ENCODE results near the gene PAX8. TPM values are rescaled to one million over a fixed set of nuclear protein-coding genes. Genes with fewer than 3 reads are reported as not detected.

The PAX8 gene
- total and polyA plus RNA-seq, 10 of the 15 experiments (the other 5 are each of a cell fraction or from before 2014, with no cell fraction given), result 0.16 to 2.5 (median 0.97) TPM

DNA sequence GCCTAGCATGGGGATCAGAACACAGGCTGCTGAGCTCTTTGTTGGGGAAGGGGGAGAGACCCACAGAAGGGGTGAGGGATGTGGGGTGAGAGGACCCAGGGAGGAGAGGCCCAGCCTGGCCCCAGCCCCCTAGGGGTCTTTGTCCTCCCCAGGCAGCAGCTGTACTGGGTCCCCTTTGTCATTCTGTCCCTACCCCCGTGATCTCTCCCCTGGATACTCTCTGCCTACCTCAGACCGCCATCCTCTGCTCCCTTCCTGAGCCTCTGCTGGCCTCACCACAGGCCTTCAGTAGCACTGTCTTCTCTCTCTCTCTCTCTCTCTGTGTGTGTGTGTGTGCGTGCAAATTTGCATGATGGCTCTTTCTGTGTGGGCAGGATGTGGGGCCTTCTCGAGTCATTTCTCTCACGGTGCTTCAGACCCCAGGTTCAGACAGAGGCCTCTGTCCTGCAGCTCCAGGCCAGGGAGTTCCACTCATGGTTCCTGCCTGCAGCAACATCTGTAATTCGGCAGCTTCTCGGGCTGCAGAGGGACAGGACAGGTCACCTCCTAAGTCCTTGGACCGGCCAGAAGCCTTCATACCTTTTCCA lies 103.6 kb downstream of the PAX8 start:
- Histone ChIP-seq H3K79me2 (ENCODE audit: control insufficient read depth, insufficient read depth, low read length) (peaks cover 66% of the 10 kb centered on the region), H3K4me2 (ENCODE audit: control insufficient read depth, insufficient read depth) (peak overlapping the region; percentile 86), H2AFZ (ENCODE audit: control insufficient read depth, low read depth, low read length) (no peak overlapping the region), H3K27me3 (replicated peaks in 1 of 2; ENCODE audit: control insufficient read depth in 2 of 2, insufficient read depth in 2 of 2, low read length in 1 of 2) (no peaks in the 10 kb centered on the region), H3K9ac (ENCODE audit: control insufficient read depth, insufficient read depth, low read length) (peak overlapping the region; percentile 97), H3K27ac (ENCODE audit: control insufficient read depth, insufficient read depth) (peak overlapping the region; percentile 96), H3K9me3 (replicated peaks; ENCODE audit: control insufficient read depth, insufficient read depth, low read length) (no peaks in the 10 kb centered on the region; the same call in 1 of the 3 replicates), H3K4me1 (ENCODE audit: control insufficient read depth, insufficient read depth, low read length) (peaks cover 38% of the 10 kb centered on the region), H3K4me3 (peak overlapping the region; percentile 95), H3K36me3 (ENCODE audit: control insufficient read depth in 2 of 2, insufficient read depth in 2 of 2, low read length in 1 of 2) (peaks cover 3 to 11% of the 10 kb centered on the region in 2 experiments), H4K20me1 (ENCODE audit: control insufficient read depth, insufficient read depth) (peaks cover 20% of the 10 kb centered on the region; the same call in 1 of the 2 replicates)
- ChIA-PET SMC1A (ENCODE audit: uncharacterized antibody, unreplicated experiment) (interaction anchor here (0.9 to 4.2 kb wide), 17 partner anchors 8 to 265 kb away, joined by 3 to 52 read pairs (median 4); no protein-coding TSS in a partner anchor), CTCF (interaction anchor here (0.8 to 13.8 kb wide), 24 partner anchors 8 to 215 kb away, joined by 3 to 195 read pairs (median 4); no protein-coding TSS in a partner anchor), RAD21 (ENCODE audit: unreplicated experiment) (interaction anchor here (0.8 to 3.8 kb wide), 11 partner anchors 9 to 214 kb away, joined by 3 to 75 read pairs (median 7); no protein-coding TSS in a partner anchor), POLR2A (interaction anchor here (0.6 to 2.0 kb wide), 8 partner anchors 9 to 60 kb away, joined by 3 to 11 read pairs (median 4); no protein-coding TSS in a partner anchor)
- intact Hi-C loops (cut with micrococcal nuclease; ENCODE audit: unreplicated experiment), result loop anchor here (1.0 kb wide), 1 partner anchor 37 kb away; no protein-coding TSS in a partner anchor
- in situ Hi-C loops (cut with MboI), result no loop called here
- WGBS (ENCODE audit: insufficient coverage, insufficient replicate concordance, low lambda C conversion rate, missing lambda C conversion rate), result 1% methylated on average over 8 of the region's 8 CpGs
- no TSS peak for BruUV-seq (replicated peaks)
- ATAC-seq (peak; percentile 77), FAIRE-seq (peak; percentile 85), DNase-seq (ENCODE audit: low read depth, low spot score) (peak; percentile 87)
- peak; percentile 84 for TF ChIP-seq SP1 (IDR thresholded peaks at IDR 0.05; ENCODE audit: low read depth, low read length)
- no peak for TF ChIP-seq CEBPB (IDR thresholded peaks at IDR 0.05; ENCODE audit: borderline replicate concordance in 1 of 2, low read depth in 2 of 2, low read length in 2 of 2)
- TF ChIP-seq GABPA (IDR thresholded peaks at IDR 0.05; ENCODE audit: low read depth), result peak; percentile 60; the same call in 1 of the 2 replicates
- TF ChIP-seq, protein P1, sequence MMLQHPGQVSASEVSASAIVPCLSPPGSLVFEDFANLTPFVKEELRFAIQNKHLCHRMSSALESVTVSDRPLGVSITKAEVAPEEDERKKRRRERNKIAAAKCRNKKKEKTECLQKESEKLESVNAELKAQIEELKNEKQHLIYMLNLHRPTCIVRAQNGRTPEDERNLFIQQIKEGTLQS (IDR thresholded peaks at IDR 0.05; ENCODE audit: borderline replicate concordance, extremely low read depth, low read depth, low read length), result no peak
- TF ChIP-seq, protein P2, sequence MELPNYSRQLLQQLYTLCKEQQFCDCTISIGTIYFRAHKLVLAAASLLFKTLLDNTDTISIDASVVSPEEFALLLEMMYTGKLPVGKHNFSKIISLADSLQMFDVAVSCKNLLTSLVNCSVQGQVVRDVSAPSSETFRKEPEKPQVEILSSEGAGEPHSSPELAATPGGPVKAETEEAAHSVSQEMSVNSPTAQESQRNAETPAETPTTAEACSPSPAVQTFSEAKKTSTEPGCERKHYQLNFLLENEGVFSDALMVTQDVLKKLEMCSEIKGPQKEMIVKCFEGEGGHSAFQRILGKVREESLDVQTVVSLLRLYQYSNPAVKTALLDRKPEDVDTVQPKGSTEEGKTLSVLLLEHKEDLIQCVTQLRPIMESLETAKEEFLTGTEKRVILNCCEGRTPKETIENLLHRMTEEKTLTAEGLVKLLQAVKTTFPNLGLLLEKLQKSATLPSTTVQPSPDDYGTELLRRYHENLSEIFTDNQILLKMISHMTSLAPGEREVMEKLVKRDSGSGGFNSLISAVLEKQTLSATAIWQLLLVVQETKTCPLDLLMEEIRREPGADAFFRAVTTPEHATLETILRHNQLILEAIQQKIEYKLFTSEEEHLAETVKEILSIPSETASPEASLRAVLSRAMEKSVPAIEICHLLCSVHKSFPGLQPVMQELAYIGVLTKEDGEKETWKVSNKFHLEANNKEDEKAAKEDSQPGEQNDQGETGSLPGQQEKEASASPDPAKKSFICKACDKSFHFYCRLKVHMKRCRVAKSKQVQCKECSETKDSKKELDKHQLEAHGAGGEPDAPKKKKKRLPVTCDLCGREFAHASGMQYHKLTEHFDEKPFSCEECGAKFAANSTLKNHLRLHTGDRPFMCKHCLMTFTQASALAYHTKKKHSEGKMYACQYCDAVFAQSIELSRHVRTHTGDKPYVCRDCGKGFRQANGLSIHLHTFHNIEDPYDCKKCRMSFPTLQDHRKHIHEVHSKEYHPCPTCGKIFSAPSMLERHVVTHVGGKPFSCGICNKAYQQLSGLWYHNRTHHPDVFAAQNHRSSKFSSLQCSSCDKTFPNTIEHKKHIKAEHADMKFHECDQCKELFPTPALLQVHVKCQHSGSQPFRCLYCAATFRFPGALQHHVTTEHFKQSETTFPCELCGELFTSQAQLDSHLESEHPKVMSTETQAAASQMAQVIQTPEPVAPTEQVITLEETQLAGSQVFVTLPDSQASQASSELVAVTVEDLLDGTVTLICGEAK (IDR thresholded peaks at IDR 0.05; ENCODE audit: borderline replicate concordance), result no peak
- no peak for TF ChIP-seq STAT3 (IDR thresholded peaks at IDR 0.05; ENCODE audit: low read depth, low read length)
- TF ChIP-seq, protein P3, sequence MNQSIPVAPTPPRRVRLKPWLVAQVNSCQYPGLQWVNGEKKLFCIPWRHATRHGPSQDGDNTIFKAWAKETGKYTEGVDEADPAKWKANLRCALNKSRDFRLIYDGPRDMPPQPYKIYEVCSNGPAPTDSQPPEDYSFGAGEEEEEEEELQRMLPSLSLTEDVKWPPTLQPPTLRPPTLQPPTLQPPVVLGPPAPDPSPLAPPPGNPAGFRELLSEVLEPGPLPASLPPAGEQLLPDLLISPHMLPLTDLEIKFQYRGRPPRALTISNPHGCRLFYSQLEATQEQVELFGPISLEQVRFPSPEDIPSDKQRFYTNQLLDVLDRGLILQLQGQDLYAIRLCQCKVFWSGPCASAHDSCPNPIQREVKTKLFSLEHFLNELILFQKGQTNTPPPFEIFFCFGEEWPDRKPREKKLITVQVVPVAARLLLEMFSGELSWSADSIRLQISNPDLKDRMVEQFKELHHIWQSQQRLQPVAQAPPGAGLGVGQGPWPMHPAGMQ (IDR thresholded peaks at IDR 0.05; ENCODE audit: borderline replicate concordance), result peak; percentile 47; the same call in 1 of the 2 replicates
- TF ChIP-seq, protein P4, sequence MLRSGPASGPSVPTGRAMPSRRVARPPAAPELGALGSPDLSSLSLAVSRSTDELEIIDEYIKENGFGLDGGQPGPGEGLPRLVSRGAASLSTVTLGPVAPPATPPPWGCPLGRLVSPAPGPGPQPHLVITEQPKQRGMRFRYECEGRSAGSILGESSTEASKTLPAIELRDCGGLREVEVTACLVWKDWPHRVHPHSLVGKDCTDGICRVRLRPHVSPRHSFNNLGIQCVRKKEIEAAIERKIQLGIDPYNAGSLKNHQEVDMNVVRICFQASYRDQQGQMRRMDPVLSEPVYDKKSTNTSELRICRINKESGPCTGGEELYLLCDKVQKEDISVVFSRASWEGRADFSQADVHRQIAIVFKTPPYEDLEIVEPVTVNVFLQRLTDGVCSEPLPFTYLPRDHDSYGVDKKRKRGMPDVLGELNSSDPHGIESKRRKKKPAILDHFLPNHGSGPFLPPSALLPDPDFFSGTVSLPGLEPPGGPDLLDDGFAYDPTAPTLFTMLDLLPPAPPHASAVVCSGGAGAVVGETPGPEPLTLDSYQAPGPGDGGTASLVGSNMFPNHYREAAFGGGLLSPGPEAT (IDR thresholded peaks at IDR 0.05; ENCODE audit: low read depth), result peak; percentile 80
- TF ChIP-seq CREM (IDR thresholded peaks at IDR 0.05; ENCODE audit: low read depth), result peak; percentile 91
- TF ChIP-seq, protein P5, sequence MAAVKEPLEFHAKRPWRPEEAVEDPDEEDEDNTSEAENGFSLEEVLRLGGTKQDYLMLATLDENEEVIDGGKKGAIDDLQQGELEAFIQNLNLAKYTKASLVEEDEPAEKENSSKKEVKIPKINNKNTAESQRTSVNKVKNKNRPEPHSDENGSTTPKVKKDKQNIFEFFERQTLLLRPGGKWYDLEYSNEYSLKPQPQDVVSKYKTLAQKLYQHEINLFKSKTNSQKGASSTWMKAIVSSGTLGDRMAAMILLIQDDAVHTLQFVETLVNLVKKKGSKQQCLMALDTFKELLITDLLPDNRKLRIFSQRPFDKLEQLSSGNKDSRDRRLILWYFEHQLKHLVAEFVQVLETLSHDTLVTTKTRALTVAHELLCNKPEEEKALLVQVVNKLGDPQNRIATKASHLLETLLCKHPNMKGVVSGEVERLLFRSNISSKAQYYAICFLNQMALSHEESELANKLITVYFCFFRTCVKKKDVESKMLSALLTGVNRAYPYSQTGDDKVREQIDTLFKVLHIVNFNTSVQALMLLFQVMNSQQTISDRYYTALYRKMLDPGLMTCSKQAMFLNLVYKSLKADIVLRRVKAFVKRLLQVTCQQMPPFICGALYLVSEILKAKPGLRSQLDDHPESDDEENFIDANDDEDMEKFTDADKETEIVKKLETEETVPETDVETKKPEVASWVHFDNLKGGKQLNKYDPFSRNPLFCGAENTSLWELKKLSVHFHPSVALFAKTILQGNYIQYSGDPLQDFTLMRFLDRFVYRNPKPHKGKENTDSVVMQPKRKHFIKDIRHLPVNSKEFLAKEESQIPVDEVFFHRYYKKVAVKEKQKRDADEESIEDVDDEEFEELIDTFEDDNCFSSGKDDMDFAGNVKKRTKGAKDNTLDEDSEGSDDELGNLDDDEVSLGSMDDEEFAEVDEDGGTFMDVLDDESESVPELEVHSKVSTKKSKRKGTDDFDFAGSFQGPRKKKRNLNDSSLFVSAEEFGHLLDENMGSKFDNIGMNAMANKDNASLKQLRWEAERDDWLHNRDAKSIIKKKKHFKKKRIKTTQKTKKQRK (IDR thresholded peaks at IDR 0.05; ENCODE audit: low read depth, low read length), result 0 out of 2 replicates have a peak, but pooled peaks have one; percentile 17
- peak; percentile 87 for TF ChIP-seq YY1 (IDR thresholded peaks at IDR 0.05; ENCODE audit: low read depth, low read length)

All from GM12878 (cell line).